OCI-LY1 (cell line): ENCODE measurements around the gene MYD88.
"Not testable (repeated sequence)": the region's sequence is repeated elsewhere in the genome, so short reads cannot be mapped to it uniquely, and the experiment has no call there.

Experiments
- H2AFZ ChIP-seq: fragments of 200-600 bp; sonication (generic), shearing (Covaris generic); 2 replicates; pipeline ENCODE4 v1.6.0; 2014; ENCODE audit warnings: antibody characterized with exemption, mild to moderate bottlenecking, low read length
- H3F3A ChIP-seq: fragments of 200-600 bp; sonication (generic), shearing (Covaris generic); 2 replicates; pipeline ENCODE4 v1.6.0; 2014; ENCODE audit warnings: mild to moderate bottlenecking, antibody characterized with exemption, low read length, moderate library complexity; ENCODE audit not compliant: insufficient read depth
- H3K27ac ChIP-seq: fragments of 200-600 bp; sonication (generic); 2 replicates; pipeline ENCODE4 v1.5.1; 2014; ENCODE audit warnings: low read length, mixed run types, mild to moderate bottlenecking, low read depth; ENCODE audit not compliant: poor library complexity, severe bottlenecking
- H3K27me3 ChIP-seq: fragments of 200-600 bp; sonication (generic); 2 replicates; pipeline ENCODE4 v1.6.0; 2014; ENCODE audit warnings: antibody characterized with exemption, mild to moderate bottlenecking, low read length, moderate library complexity; ENCODE audit not compliant: insufficient read depth
- H3K36me3 ChIP-seq: fragments of 200-600 bp; sonication (generic); 2 replicates; pipeline ENCODE4 v1.6.1; 2014; ENCODE audit warnings: mild to moderate bottlenecking, antibody characterized with exemption, low read length, moderate library complexity, mixed read lengths; ENCODE audit not compliant: insufficient read depth
- H3K4me1 ChIP-seq: fragments of 200-600 bp; sonication (generic); 2 replicates; pipeline ENCODE4 v1.5.1; 2014; ENCODE audit warnings: mild to moderate bottlenecking, low read length, moderate library complexity; ENCODE audit not compliant: insufficient read depth, severe bottlenecking
- H3K4me2 ChIP-seq: fragments of 200-600 bp; sonication (generic), shearing (Covaris generic); 2 replicates; pipeline ENCODE4 v1.6.1; 2014; ENCODE audit warnings: low read length
- H3K4me3 ChIP-seq: fragments of 200-600 bp; sonication (generic); 2 replicates; pipeline ENCODE4 v1.5.1; 2014; ENCODE audit warnings: low read length, low read depth, mild to moderate bottlenecking, mixed read lengths; ENCODE audit not compliant: poor library complexity, severe bottlenecking
- H3K79me2 ChIP-seq: fragments of 200-600 bp; shearing (Covaris generic); 2 replicates; pipeline ENCODE4 v1.6.1; 2016; ENCODE audit warnings: mixed run types, low read length, mixed read lengths; ENCODE audit not compliant: insufficient read depth
- H3K9ac ChIP-seq: fragments of 200-600 bp; sonication (generic), shearing (Covaris generic); 2 replicates; pipeline ENCODE4 v1.6.1; 2014; ENCODE audit warnings: mild to moderate bottlenecking, low read length, mixed read lengths
- H3K9me2 ChIP-seq: fragments of 200-600 bp; sonication (generic), shearing (Covaris generic); 2 replicates; pipeline ENCODE4 v1.6.1; 2014; ENCODE audit warnings: low read depth, mild to moderate bottlenecking, low read length, mixed read lengths
- H3K9me3 ChIP-seq: fragments of 200-600 bp; shearing (Covaris generic); 2 replicates; pipeline ENCODE4 v1.6.1; 2014; ENCODE audit warnings: low read length, mixed read lengths
- H4K20me1 ChIP-seq: fragments of 200-600 bp; sonication (generic), shearing (Covaris generic); 2 replicates; pipeline ENCODE4 v1.6.0; 2016; ENCODE audit warnings: mild to moderate bottlenecking, low read length; ENCODE audit not compliant: insufficient read depth
- EZH2 ChIP-seq: fragments of 200-600 bp; sonication (generic), shearing (Covaris generic); IDR thresholded peaks from 2 replicates; pipeline ENCODE4 v1.8.0; 2017; ENCODE audit warnings: borderline replicate concordance, mixed run types, mild to moderate bottlenecking, antibody characterized with exemption, low read length, moderate library complexity, mixed read lengths
- TF ChIP-seq, protein P1 (sequence below): fragments of 200-600 bp; sonication (generic), shearing (Covaris generic); IDR thresholded peaks from 2 replicates; pipeline ENCODE4 v1.5.1; 2017; ENCODE audit warnings: mild to moderate bottlenecking, antibody characterized with exemption, low read length, moderate library complexity, mixed read lengths

The MYD88 gene

DNA sequence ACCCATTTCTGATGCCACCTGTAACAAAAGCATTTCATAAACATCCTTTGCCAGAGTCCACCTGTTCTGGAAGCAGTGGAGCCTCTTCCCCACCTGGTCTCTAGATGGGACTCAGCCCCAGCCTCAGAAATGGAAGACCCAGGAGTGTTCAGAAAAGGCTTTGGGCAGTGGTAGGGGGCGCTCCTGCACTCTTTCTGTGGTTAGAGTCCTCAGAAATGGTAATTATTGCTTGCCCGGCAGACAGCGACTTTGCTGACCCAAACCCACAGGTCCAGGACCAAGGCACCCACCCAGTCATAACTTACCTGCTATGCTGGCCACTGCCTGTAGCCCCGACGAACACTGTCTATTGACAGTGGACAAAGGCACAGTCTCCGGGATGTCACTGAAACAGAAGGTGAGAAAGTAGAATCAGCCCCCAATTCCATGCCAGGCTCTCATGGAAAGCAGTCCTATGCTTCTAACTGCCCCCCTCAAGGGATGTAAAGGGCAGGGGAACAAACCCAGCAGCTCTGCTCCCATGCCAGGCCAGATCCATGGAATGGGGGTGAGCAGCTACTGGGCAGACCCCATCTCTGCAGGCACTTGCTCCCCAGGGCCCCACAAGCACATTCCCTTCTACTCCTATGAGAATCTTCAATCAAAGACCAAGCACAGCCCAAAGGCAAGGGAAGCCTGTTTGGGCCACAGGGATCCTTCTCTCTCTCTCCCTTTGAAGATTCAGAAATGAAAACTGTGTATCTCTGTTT lies 6.7 kb upstream of the MYD88 start:
- Histone ChIP-seq H3K79me2 (no peaks in the 10 kb centered on the region), H3K9me2 (no peaks in the 10 kb centered on the region), H2AFZ (no peak overlapping the region), H3K27ac (no peak overlapping the region), H3K9me3 (no peaks in the 10 kb centered on the region), H3F3A (no peaks in the 10 kb centered on the region), H3K9ac (no peak overlapping the region), H3K36me3 (peaks cover 61% of the 10 kb centered on the region), H3K27me3 (no peaks in the 10 kb centered on the region), H3K4me1 (peaks cover 13% of the 10 kb centered on the region), H3K4me3 (no peak overlapping the region), H3K4me2 (no peak overlapping the region), H4K20me1 (no peaks in the 10 kb centered on the region)
- TF ChIP-seq, protein P1, sequence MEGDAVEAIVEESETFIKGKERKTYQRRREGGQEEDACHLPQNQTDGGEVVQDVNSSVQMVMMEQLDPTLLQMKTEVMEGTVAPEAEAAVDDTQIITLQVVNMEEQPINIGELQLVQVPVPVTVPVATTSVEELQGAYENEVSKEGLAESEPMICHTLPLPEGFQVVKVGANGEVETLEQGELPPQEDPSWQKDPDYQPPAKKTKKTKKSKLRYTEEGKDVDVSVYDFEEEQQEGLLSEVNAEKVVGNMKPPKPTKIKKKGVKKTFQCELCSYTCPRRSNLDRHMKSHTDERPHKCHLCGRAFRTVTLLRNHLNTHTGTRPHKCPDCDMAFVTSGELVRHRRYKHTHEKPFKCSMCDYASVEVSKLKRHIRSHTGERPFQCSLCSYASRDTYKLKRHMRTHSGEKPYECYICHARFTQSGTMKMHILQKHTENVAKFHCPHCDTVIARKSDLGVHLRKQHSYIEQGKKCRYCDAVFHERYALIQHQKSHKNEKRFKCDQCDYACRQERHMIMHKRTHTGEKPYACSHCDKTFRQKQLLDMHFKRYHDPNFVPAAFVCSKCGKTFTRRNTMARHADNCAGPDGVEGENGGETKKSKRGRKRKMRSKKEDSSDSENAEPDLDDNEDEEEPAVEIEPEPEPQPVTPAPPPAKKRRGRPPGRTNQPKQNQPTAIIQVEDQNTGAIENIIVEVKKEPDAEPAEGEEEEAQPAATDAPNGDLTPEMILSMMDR, result peak; percentile 83
- no peak for TF ChIP-seq EZH2

- Histone ChIP-seq H4K20me1 (no peaks in the 10 kb centered on the region), H3K79me2 (no peaks in the 10 kb centered on the region), H3K27me3 (no peaks in the 10 kb centered on the region), H3K4me1 (peaks cover 21% of the 10 kb centered on the region), H3K9me3 (no peaks in the 10 kb centered on the region), H2AFZ (no peak overlapping the region), H3K36me3 (peaks cover 50% of the 10 kb centered on the region), H3F3A (no peaks in the 10 kb centered on the region), H3K27ac (no peak overlapping the region), H3K4me3 (no peak overlapping the region), H3K9me2 (no peaks in the 10 kb centered on the region), H3K4me2 (no peak overlapping the region), H3K9ac (no peak overlapping the region)
- TF ChIP-seq EZH2, result no peak
- TF ChIP-seq, protein P1, result no peak
Observed at GRCh38 chr3:38133209-38133556, 5.3 kb upstream of the MYD88 start.

GRCh38 chr3:38133557-38134405 lies 4.7 kb upstream of the MYD88 start:
- H2AFZ ChIP-seq, result no peak overlapping the region
- TF ChIP-seq EZH2, result no peak
- TF ChIP-seq, protein P1, result no peak
- no peaks in the 10 kb centered on the region for H3K9me3 ChIP-seq
- H3K4me2 ChIP-seq, result no peak overlapping the region
- no peaks in the 10 kb centered on the region for H3K9me2 ChIP-seq
- H3K27me3 ChIP-seq, result no peaks in the 10 kb centered on the region
- H3K4me3 ChIP-seq, result no peak overlapping the region
- no peaks in the 10 kb centered on the region for H4K20me1 ChIP-seq
- H3K9ac ChIP-seq, result no peak overlapping the region
- no peak overlapping the region for H3K27ac ChIP-seq
- peaks cover 22% of the 10 kb centered on the region for H3K4me1 ChIP-seq
- H3F3A ChIP-seq, result no peaks in the 10 kb centered on the region
- peaks cover 50% of the 10 kb centered on the region for H3K36me3 ChIP-seq
- no peaks in the 10 kb centered on the region for H3K79me2 ChIP-seq

DNA sequence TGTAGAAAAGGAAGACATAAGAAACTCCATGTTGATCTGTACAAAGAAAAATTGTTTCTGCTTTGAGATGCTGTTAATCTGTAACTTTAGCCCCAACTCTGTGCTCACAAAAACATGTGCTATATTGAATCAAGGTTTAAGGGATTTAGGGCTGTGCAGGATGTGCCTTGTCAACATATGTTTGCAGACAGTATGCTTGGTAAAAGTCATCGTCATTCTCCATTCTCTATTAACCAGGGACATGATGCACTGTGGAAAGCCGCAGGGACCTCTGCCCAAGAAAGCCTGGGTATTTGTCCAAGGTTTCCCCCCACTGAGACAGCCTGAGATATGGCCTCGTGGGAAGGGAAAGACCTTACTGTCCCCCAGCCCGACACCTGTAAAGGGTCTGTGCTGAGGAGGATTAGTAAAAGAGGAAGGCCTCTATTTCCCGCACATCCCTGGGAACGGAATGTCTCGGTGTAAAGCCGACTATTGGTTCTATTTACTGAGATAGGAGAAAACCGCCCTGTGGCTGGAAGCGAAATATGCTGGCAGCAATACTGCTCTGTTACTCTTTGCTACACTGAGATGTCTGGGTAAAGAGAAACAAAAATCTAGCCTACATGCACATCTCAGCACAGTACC lies 3.8 kb upstream of the MYD88 start:
- H3K27me3 ChIP-seq, H3K9ac ChIP-seq, H3K79me2 ChIP-seq, H3F3A ChIP-seq, H2AFZ ChIP-seq, H4K20me1 ChIP-seq, H3K4me2 ChIP-seq, H3K9me3 ChIP-seq, H3K4me3 ChIP-seq, H3K9me2 ChIP-seq, H3K27ac ChIP-seq: not testable (repeated sequence)
- Histone ChIP-seq H3K4me1 (peaks cover 29% of the 10 kb centered on the region), H3K36me3 (peaks cover 41% of the 10 kb centered on the region)

- Histone ChIP-seq H3K9ac (peak overlapping the region; percentile 83), H3K4me3 (peak overlapping the region; percentile 94), H3K4me1 (peaks cover 32% of the 10 kb centered on the region), H3K36me3 (peaks cover 36% of the 10 kb centered on the region), H3K27ac (peak overlapping the region; percentile 21), H3K4me2 (peak overlapping the region; percentile 82)
- H3K79me2 ChIP-seq, H3K9me3 ChIP-seq, H4K20me1 ChIP-seq, H3F3A ChIP-seq, H3K9me2 ChIP-seq, H3K27me3 ChIP-seq, H2AFZ ChIP-seq: not testable (repeated sequence)
Observed at GRCh38 chr3:38135621-38136277, 2.7 kb upstream of the MYD88 start.
